ENCODE data around the gene MTIF2.

DNA sequence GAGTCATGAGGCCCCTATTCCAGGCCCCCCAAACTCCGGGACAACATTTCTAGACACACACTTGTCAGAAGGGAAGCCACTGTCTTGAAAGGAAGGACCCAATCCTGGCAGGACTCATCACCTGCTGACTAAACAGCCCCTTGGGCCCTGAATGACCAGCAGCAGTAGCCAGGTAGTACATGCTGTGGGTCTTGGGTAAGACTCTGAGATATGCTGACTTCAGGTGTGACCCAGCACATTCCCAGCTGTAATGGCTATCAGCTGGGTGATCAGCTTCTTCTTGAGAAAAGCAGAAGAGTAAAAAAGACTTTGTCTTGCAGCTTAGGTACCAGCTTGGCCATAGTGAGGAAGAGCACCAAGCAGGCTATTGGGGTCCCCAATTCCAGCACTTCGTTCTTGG lies 72.5 kb downstream of the MTIF2 start:
- TF ChIP-seq, protein P1, sequence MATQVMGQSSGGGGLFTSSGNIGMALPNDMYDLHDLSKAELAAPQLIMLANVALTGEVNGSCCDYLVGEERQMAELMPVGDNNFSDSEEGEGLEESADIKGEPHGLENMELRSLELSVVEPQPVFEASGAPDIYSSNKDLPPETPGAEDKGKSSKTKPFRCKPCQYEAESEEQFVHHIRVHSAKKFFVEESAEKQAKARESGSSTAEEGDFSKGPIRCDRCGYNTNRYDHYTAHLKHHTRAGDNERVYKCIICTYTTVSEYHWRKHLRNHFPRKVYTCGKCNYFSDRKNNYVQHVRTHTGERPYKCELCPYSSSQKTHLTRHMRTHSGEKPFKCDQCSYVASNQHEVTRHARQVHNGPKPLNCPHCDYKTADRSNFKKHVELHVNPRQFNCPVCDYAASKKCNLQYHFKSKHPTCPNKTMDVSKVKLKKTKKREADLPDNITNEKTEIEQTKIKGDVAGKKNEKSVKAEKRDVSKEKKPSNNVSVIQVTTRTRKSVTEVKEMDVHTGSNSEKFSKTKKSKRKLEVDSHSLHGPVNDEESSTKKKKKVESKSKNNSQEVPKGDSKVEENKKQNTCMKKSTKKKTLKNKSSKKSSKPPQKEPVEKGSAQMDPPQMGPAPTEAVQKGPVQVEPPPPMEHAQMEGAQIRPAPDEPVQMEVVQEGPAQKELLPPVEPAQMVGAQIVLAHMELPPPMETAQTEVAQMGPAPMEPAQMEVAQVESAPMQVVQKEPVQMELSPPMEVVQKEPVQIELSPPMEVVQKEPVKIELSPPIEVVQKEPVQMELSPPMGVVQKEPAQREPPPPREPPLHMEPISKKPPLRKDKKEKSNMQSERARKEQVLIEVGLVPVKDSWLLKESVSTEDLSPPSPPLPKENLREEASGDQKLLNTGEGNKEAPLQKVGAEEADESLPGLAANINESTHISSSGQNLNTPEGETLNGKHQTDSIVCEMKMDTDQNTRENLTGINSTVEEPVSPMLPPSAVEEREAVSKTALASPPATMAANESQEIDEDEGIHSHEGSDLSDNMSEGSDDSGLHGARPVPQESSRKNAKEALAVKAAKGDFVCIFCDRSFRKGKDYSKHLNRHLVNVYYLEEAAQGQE (IDR thresholded peaks at IDR 0.05; ENCODE audit: borderline replicate concordance): no peak
- TF ChIP-seq, protein P1 (CRISPR knock-in tag; IDR thresholded peaks at IDR 0.05; ENCODE audit: low read depth): no peak
- no peak for TF ChIP-seq TAF1 (IDR thresholded peaks at IDR 0.05; ENCODE audit: control insufficient read depth, extremely low read depth, insufficient read depth, low read length, severe bottlenecking)
- no peak for TF ChIP-seq ZFX (CRISPR knock-in tag; IDR thresholded peaks at IDR 0.05)
- TF ChIP-seq TCF7 (IDR thresholded peaks at IDR 0.05; ENCODE audit: borderline replicate concordance): no peak
- TF ChIP-seq, protein P2, sequence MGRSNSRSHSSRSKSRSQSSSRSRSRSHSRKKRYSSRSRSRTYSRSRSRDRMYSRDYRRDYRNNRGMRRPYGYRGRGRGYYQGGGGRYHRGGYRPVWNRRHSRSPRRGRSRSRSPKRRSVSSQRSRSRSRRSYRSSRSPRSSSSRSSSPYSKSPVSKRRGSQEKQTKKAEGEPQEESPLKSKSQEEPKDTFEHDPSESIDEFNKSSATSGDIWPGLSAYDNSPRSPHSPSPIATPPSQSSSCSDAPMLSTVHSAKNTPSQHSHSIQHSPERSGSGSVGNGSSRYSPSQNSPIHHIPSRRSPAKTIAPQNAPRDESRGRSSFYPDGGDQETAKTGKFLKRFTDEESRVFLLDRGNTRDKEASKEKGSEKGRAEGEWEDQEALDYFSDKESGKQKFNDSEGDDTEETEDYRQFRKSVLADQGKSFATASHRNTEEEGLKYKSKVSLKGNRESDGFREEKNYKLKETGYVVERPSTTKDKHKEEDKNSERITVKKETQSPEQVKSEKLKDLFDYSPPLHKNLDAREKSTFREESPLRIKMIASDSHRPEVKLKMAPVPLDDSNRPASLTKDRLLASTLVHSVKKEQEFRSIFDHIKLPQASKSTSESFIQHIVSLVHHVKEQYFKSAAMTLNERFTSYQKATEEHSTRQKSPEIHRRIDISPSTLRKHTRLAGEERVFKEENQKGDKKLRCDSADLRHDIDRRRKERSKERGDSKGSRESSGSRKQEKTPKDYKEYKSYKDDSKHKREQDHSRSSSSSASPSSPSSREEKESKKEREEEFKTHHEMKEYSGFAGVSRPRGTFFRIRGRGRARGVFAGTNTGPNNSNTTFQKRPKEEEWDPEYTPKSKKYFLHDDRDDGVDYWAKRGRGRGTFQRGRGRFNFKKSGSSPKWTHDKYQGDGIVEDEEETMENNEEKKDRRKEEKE (IDR thresholded peaks at IDR 0.05; ENCODE audit: borderline replicate concordance in 1 of 2, control insufficient read depth in 1 of 2, low read depth in 2 of 2, low read length in 1 of 2): no peak
- TF ChIP-seq KLF13 (tag; IDR thresholded peaks at IDR 0.05; ENCODE audit: borderline replicate concordance, low read depth): no peak
- no peak for TF ChIP-seq PURB (CRISPR knock-in tag; IDR thresholded peaks at IDR 0.05; ENCODE audit: low read depth)
- TF ChIP-seq ZNF121 (CRISPR knock-in tag; conservative IDR thresholded peaks at IDR 0.05): no peak
- TF ChIP-seq, protein P3, sequence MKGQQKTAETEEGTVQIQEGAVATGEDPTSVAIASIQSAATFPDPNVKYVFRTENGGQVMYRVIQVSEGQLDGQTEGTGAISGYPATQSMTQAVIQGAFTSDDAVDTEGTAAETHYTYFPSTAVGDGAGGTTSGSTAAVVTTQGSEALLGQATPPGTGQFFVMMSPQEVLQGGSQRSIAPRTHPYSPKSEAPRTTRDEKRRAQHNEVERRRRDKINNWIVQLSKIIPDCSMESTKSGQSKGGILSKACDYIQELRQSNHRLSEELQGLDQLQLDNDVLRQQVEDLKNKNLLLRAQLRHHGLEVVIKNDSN (CRISPR knock-in tag; IDR thresholded peaks at IDR 0.05): no peak
